HG03469 (cell line): Measurements from ENCODE around the gene HP1BP3.

Experiments used
- ATAC-seq: cut with Tn5 transposase; IDR thresholded peaks from one replicate; pipeline ENCODE4 v1.9.1; 2021; ENCODE audit warnings: mild to moderate bottlenecking, moderate library complexity, moderate number of reproducible peaks; ENCODE audit not compliant: unreplicated experiment

HP1BP3 gene

DNA sequence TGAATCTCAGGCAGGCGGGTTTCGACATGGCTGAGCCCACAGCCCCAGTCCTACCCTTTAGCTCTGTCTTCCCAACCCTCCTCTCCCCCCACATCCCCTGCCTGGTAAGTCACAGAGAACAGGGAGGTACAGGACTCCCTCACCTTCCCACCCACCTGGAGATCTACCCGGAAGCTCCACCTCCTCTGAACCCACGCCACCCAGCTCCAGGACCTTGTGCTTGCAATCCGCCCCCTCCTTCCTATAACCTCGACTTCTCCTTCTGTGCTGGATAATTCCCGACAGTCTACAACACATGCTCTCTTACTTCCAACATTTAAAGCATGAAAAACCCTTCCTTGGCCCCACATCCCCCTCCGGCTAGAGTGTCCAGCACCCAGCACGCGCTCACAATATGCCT lies 91.6 kb downstream of the HP1BP3 start:
- ATAC-seq = no peak

DNA sequence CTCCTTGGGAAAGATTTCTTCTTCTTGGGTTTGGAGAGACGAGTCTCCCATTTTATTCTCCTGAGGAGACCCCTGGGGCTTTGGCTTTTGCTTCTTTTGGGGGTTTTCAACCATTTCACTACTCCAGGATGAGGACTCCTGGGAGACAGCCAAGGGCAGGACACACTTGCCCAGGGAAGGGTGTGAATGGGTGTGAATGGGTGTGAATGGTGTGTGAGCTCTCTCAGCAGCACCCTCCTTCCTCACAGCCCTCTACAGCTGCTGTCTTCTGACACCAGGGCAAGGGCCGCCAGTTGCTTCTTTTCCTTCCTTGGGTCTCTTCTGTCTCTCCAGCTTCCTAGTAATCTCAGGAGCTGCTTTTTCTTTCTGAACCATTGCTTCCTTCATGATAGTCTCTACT lies 93.5 kb downstream of the HP1BP3 start:
- ATAC-seq = no peak
